Ishikawa (cell line): Measurements from ENCODE around the gene LCLAT1.

Experiments
- CEBPB ChIP-seq: IDR thresholded peaks from 2 replicates; pipeline ENCODE4 v1.6.1; 2012
- CREB1 ChIP-seq: IDR thresholded peaks from 2 replicates; pipeline ENCODE4 v1.6.1; 2012; ENCODE audit warnings: low read depth
- EGR1 ChIP-seq: IDR thresholded peaks from 2 replicates; pipeline ENCODE4 v1.6.1; 2012
- EP300 ChIP-seq: IDR thresholded peaks from 2 replicates; pipeline ENCODE4 v1.6.1; 2012; ENCODE audit warnings: borderline replicate concordance
- FOXM1 ChIP-seq: IDR thresholded peaks from 2 replicates; pipeline ENCODE4 v1.6.1; 2012; ENCODE audit warnings: low read depth, borderline replicate concordance
- NFIC ChIP-seq: IDR thresholded peaks from 2 replicates; pipeline ENCODE4 v1.6.1; 2012
- RAD21 ChIP-seq: IDR thresholded peaks from 2 replicates; pipeline ENCODE4 v1.6.1; 2012; ENCODE audit warnings: low read depth
- REST ChIP-seq: IDR thresholded peaks from 2 replicates; pipeline ENCODE4 v1.6.1; 2012; ENCODE audit warnings: low read depth, mild to moderate bottlenecking
- TAF1 ChIP-seq: IDR thresholded peaks from 2 replicates; pipeline ENCODE4 v1.6.1; 2012; ENCODE audit warnings: low read depth, mild to moderate bottlenecking
- TCF12 ChIP-seq: IDR thresholded peaks from 2 replicates; pipeline ENCODE4 v1.6.1; 2012; ENCODE audit warnings: low read depth
- TEAD4 ChIP-seq: IDR thresholded peaks from 2 replicates; pipeline ENCODE4 v1.6.1; 2012
- YY1 ChIP-seq: IDR thresholded peaks from 2 replicates; pipeline ENCODE4 v1.6.1; 2012; ENCODE audit warnings: low read depth
- ZBTB7A ChIP-seq: IDR thresholded peaks from 2 replicates; pipeline ENCODE4 v1.6.1; 2012; ENCODE audit warnings: low read depth
- TF ChIP-seq, protein P1 (sequence below): IDR thresholded peaks from 2 replicates; pipeline ENCODE4 v1.6.1; 2012
- TF ChIP-seq, protein P2 (sequence below): IDR thresholded peaks from 2 replicates; pipeline ENCODE4 v1.6.1; 2012

LCLAT1 gene

DNA sequence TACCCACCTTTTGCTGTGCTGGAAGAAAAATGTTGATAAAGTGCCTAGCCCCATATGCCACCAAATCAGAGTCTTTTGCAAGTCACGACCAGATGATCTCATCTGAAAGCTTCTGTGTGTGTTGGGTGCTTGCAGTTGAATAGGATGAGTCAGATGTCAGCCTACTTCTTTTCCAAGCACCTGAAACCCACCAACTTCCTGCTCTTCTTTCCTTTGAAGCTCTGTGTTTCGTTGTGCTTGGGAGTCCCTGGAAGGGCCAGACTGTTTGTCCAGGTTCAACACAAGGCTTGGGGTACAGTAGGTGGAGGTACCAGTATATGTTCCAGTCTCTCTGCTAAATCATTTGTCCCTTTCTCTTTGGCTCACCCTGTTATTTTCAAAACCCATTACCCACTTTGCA is 36.8 kb upstream of the LCLAT1 start:
- TF ChIP-seq, protein P1, sequence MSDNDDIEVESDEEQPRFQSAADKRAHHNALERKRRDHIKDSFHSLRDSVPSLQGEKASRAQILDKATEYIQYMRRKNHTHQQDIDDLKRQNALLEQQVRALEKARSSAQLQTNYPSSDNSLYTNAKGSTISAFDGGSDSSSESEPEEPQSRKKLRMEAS, result no peak
- TF ChIP-seq NFIC (no peak), YY1 (no peak), TEAD4 (no peak), FOXM1 (no peak), EGR1 (no peak), TAF1 (no peak), REST (no peak), RAD21 (no peak), CREB1 (no peak), ZBTB7A (no peak), CEBPB (no peak), EP300 (no peak), TCF12 (no peak)

DNA sequence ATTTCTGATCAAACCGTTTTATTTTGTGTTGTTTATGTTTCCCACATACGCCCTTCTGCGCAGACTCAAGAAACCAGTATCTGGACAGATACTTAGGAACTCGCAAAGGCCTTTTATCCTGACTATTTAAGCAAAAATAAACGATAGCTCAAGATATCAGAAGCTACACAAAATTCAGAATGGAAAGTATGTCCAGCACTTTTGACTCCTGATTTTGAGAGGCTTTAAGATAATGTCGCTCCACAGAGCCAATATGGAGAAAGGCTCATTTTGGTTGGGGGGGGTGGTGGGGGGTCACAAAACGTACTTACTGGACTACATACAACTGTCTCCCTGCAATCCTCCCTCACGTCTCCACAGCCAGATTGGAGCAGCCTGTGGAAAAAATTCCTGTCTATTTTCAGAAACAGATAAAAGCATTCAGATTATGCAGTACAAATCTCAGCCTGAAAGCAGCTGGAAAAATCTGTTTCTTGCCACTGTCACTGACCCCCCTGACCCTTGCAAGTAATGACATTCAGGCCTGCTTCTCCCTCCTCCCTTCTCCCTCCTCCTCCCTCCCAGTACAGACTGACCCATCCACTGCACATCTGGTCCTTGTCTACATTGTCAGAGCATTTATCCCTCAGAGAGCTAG is 34.9 kb upstream of the LCLAT1 start:
- TF ChIP-seq EP300 (no peak), CREB1 (no peak), TCF12 (no peak), NFIC (no peak), EGR1 (no peak), FOXM1 (no peak)
- TF ChIP-seq, protein P1, result no peak
- TF ChIP-seq, protein P2, sequence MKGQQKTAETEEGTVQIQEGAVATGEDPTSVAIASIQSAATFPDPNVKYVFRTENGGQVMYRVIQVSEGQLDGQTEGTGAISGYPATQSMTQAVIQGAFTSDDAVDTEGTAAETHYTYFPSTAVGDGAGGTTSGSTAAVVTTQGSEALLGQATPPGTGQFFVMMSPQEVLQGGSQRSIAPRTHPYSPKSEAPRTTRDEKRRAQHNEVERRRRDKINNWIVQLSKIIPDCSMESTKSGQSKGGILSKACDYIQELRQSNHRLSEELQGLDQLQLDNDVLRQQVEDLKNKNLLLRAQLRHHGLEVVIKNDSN, result no peak

DNA sequence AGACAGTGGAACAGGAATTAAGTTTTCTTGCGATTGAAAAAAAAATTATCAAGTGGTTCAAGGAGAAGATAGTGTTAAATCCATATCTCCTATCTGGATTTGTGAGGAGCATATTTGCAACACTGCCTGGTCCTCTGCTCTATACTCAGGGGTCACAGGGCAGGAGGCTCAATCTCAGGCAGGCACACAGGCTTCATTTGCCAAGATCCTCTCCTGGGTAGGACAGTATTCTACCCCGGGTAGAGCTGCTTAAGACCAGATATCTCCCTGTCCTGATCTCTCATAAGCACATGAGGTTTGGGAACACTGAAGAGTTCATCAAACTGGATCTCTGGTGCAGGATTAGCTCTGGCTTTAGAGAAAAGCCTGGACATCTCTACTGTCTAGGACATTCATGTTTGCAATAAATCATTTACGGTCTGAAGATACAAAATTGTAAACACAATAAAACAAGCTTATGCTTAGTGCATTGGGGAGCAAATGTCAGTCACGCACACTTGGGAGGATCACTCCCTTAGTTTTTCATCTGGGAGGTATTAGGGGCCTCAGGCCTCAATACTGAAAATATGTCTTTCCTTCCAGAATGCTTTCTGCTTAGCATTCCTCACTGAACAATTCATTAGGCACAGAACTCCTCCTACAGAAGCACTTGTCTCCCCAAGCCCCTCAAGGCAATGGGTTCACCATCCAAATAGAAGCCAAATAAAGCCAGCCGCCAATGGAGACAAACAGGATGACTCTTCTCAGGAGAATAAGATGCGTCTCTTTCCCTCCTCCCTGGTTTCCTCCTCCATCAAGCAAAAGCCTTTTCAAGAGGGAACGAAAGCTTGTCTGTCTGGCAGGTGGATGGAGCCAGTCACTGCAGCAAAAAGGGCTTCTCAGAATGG is 34.1 kb upstream of the LCLAT1 start:
- no peak for TF ChIP-seq TEAD4
- no peak for TF ChIP-seq TCF12
- no peak for TF ChIP-seq FOXM1
- TF ChIP-seq YY1, result no peak
- no peak for TF ChIP-seq NFIC
- TF ChIP-seq, protein P1, result no peak
- TF ChIP-seq ZBTB7A, result no peak
- no peak for TF ChIP-seq RAD21
- no peak for TF ChIP-seq CREB1
- no peak for TF ChIP-seq EP300
- TF ChIP-seq EGR1, result no peak
- TF ChIP-seq, protein P2, result no peak

GRCh38 chr2:30414961-30415360 is 32.1 kb upstream of the LCLAT1 start:
- TF ChIP-seq ZBTB7A (no peak), EGR1 (no peak), NFIC (no peak), CREB1 (no peak), TAF1 (no peak), CEBPB (no peak), TEAD4 (no peak)

- no peak for TF ChIP-seq EP300
- TF ChIP-seq, protein P1, result no peak
- TF ChIP-seq ZBTB7A, result no peak
- no peak for TF ChIP-seq RAD21
- no peak for TF ChIP-seq TCF12
Measured at GRCh38 chr2:30417253-30417652, 29.8 kb upstream of the LCLAT1 start.

GRCh38 chr2:30421026-30421603 is 25.9 kb upstream of the LCLAT1 start:
- TF ChIP-seq RAD21, result no peak
- TF ChIP-seq, protein P1, result no peak
- TF ChIP-seq YY1, result no peak
- no peak for TF ChIP-seq EP300
- TF ChIP-seq TEAD4, result no peak
- no peak for TF ChIP-seq ZBTB7A
- no peak for TF ChIP-seq TAF1
- no peak for TF ChIP-seq NFIC
- no peak for TF ChIP-seq TCF12
- no peak for TF ChIP-seq REST
- TF ChIP-seq CREB1, result no peak
- TF ChIP-seq FOXM1, result no peak
- TF ChIP-seq, protein P2, result no peak
- no peak for TF ChIP-seq CEBPB
- TF ChIP-seq EGR1, result no peak
